ENCODE data around the gene CA5A.
"Not testable (repeated sequence)": the region's sequence is repeated elsewhere in the genome, so short reads cannot be mapped to it uniquely, and the experiment has no call there.

Gene CA5A

GRCh38 chr16:87922250-87922871 is 14.0 kb downstream of the CA5A start:
- DNase-seq = no peak

GRCh38 chr16:87921236-87921773 is 15.0 kb downstream of the CA5A start:
- no peak for DNase-seq

- no peak for DNase-seq
Observed at GRCh38 chr16:87919681-87919994, 16.7 kb downstream of the CA5A start.

- no peak for DNase-seq
Observed at GRCh38 chr16:87918866-87919680, 17.3 kb downstream of the CA5A start.

GRCh38 chr16:87918338-87918737 is 18.0 kb downstream of the CA5A start:
- no peak for DNase-seq

- DNase-seq = no peak
Observed at GRCh38 chr16:87917503-87917902, 18.8 kb downstream of the CA5A start.

GRCh38 chr16:87914812-87915211 is 21.5 kb downstream of the CA5A start:
- DNase-seq = no peak

GRCh38 chr16:87914021-87914725 is 22.2 kb downstream of the CA5A start:
- not testable (repeated sequence) for DNase-seq

- not testable (repeated sequence) for DNase-seq
Observed at GRCh38 chr16:87912691-87913090, 23.6 kb downstream of the CA5A start.

GRCh38 chr16:87911106-87911763 is 25.1 kb downstream of the CA5A start:
- not testable (repeated sequence) for DNase-seq

- peak; percentile 61 to 77 for DNase-seq
Observed at GRCh38 chr16:87909203-87909935, 27.0 kb downstream of the CA5A start.

- not testable (repeated sequence) for DNase-seq
Observed at GRCh38 chr16:87908101-87908500, 28.2 kb downstream of the CA5A start.

GRCh38 chr16:87905521-87905920 is 30.8 kb downstream of the CA5A start:
- not testable (repeated sequence) for DNase-seq

- not testable (repeated sequence) for DNase-seq
Observed at GRCh38 chr16:87904963-87905362, 31.4 kb downstream of the CA5A start.

- not testable (repeated sequence) for DNase-seq
Observed at GRCh38 chr16:87900489-87900888, 35.8 kb downstream of the CA5A start.

- no peak for DNase-seq
Observed at GRCh38 chr16:87897521-87898505, 38.5 kb downstream of the CA5A start.

GRCh38 chr16:87896924-87897520 is 39.3 kb downstream of the CA5A start:
- DNase-seq = not testable (repeated sequence)

- DNase-seq = not testable (repeated sequence)
Observed at GRCh38 chr16:87896176-87896890, 40.0 kb downstream of the CA5A start.

- DNase-seq = no peak
Observed at GRCh38 chr16:87895641-87896141, 40.6 kb downstream of the CA5A start.

GRCh38 chr16:87894005-87894404 is 42.3 kb downstream of the CA5A start:
- not testable (repeated sequence) for DNase-seq
